Activated CD8-positive, alpha-beta memory T cell treated with anti-CD3 and anti-CD28 coated beads for 36 hours (primary cell): ENCODE data around the gene IL17REL. TPM values are rescaled to one million over a fixed set of nuclear protein-coding genes. Genes with fewer than 3 reads are reported as not detected.

Source experiments
- CTCF ChIA-PET: fragments of 350-600 bp; sonication (Branson Sonifier 250); formaldehyde crosslinking; loops from one replicate; lab custom pipeline; 2021; ENCODE audit warnings: antibody characterized with exemption; lab: Charles Lee
- POLR2A ChIA-PET: fragments of 350-600 bp; sonication (Branson Sonifier 250); formaldehyde crosslinking; loops from one replicate; lab custom pipeline; 2021; ENCODE audit warnings: antibody characterized with exemption; lab: Charles Lee
- total RNA-seq, 2 experiments: library from RNA; stranded (reverse); gene quantifications; one replicate each; pipeline ENCODE4 v1.2.3, GENCODE V29; 2021

The IL17REL gene
- total RNA-seq, 2 experiments from 2014 or later = 0.13 TPM; not detected in 1

- ChIA-PET CTCF (no interaction called here), POLR2A (no interaction called here)
These were observed 34.8 kb upstream of the IL17REL start for GRCh38 chr22:50047346-50047745.

DNA sequence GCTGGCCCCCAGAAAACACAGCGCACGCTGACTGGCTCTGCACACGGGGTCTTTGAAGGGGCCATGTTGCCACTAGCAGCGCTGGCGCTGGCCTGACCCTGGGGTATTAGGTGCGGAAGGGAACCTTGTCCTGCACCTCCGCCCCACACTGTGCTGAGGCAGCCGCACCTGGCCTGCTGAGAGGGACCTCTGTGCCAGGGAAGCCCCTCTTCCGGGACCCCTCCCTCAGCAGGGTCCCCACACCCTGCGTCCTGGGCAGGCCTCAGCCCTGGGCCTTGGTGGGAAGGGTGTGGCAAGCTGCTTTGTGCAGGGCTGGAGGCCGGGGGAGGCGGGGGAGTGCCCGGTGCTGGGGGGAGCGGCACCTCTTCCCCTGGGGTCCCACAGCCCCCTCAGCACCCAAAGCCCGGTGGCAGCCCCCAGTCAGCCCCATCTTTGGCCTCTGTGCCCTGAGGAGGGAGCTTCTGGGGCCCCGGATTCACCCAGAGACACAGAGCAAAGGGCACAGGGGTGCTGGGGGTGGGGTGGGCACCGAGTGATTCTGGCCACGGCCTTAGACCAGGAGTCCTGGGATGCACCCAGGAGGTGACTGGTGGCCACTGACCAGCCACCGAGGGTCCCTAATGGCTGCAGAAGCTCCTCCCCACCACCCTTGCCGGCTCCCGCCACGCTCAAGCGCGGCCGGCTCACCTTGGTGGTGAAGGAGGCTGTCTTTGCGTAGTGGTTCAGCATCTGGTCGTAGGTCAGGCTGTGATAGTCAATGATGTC lies 34.1 kb upstream of the IL17REL start:
- CTCF ChIA-PET = interaction anchor here (0.6 kb wide), 1 partner anchor 60 kb away, joined by 3 read pairs; no protein-coding TSS in a partner anchor

GRCh38 chr22:50046019-50046415 lies 33.5 kb upstream of the IL17REL start:
- POLR2A ChIA-PET = no interaction called here
- CTCF ChIA-PET = interaction anchor here (0.6 to 1.4 kb wide), 2 partner anchors 16 to 61 kb away, joined by 3 to 4 read pairs; no protein-coding TSS in a partner anchor

More for the DNA sequence above, 34.1 kb upstream of the IL17REL start:
- POLR2A ChIA-PET = no interaction called here

DNA sequence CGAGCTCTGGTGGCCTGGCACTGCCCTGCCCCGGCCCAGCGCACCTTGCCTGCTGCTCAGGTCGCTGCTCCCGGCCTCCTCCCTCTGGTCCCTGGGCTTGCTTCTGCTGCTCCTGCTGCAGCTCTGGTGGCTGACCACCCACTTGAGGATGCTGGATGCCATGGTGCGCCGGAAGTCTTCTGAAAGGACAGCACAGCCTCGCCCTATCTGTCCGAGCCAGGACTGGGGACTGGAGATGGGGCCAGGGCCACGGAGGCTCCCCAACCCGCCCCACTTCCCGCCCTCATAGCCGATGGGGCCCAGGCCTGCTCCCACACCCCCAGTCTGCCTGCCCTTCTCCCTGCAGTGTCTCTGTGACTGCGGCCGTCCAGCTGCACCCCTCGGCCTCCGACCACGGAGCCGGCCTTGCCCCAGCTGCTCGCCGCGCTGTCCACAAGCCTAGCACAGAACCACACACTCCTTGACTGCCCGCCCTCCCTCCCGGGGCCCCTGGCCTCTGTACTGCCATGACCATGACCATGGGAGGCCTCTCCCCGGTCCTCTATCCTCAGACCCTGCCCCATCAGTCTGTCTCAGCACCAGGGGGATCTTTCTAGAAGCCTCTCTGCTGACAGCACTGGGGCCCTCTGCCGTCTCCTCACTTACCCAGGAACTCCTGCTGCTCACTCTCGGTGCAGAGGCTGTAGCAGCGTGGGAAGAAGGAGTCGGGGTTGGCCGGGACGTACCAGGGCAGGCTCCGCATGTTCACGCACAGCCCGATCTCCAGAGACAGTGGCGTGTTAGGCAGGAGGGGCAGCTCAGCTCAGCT lies 32.9 kb upstream of the IL17REL start:
- ChIA-PET CTCF (interaction anchor here (0.6 to 1.4 kb wide), 2 partner anchors 15 to 61 kb away, joined by 3 to 4 read pairs; no protein-coding TSS in a partner anchor), POLR2A (no interaction called here)

GRCh38 chr22:50044485-50045118 lies 32.0 kb upstream of the IL17REL start:
- POLR2A ChIA-PET = no interaction called here
- CTCF ChIA-PET = interaction anchor here (1.4 kb wide), 1 partner anchor 14 kb away, joined by 4 read pairs; no protein-coding TSS in a partner anchor

DNA sequence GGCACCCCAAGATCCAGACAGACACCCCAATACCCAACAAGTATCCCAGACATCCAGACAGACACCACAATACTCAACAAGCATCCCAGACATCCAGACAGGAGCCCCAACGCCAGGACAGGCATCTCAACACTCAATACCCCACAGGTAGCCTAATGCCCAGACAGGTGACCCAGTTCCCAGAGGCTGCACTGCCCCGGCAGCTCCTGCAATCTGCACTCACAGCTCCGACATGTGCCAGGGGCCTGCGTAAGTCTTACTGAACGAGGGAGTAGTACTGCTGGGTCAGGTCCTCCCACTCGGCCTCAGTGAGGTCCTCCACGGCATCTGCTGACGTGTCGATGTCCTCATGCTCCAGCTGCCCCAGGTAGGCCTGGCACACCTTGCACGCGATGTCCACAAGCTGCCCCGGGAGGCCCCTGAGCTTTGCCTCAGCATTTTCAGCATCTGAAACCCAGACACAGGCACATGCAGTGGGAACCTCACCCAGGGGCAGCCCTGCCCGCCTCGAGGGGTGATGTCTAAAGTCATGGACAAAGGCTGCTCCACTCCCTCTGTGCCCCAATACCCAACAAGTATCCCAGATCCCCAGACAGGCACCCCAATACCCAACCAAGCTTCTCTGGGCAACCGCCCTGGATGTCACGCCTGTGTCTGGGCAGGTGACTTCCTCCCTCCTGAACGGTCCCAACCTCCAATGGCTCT lies 28.9 kb upstream of the IL17REL start:
- ChIA-PET CTCF (no interaction called here), POLR2A (no interaction called here)

DNA sequence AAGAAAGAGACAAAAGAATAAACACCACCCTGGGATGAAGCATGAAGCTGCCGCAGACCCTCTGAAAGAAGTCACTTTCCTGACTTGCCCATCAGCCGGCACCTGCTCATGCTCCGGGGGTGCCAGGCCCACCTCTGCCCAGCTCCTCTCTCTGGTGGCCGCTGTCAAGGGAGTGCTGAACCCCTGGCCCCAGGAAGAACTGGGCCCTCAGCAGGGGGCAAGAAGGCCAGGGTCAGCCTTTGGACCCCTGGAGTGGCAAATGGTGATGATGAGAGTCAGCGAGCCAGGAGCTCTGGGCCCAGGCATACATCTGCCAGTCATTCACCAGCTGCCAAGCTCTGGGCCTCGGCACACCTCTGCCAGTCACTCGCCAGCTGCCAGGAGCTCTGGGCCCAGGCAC lies 28.2 kb upstream of the IL17REL start:
- ChIA-PET POLR2A (no interaction called here), CTCF (no interaction called here)

- POLR2A ChIA-PET = no interaction called here
These were observed 27.3 kb upstream of the IL17REL start for GRCh38 chr22:50039669-50040443.

GRCh38 chr22:50035976-50036724 lies 23.6 kb upstream of the IL17REL start:
- POLR2A ChIA-PET = no interaction called here
- CTCF ChIA-PET = interaction anchor here (1.5 kb wide), 1 partner anchor 43 kb away, joined by 8 read pairs; no protein-coding TSS in a partner anchor

More at GRCh38 chr22:50039669-50040443, 27.3 kb upstream of the IL17REL start:
- CTCF ChIA-PET = no interaction called here

GRCh38 chr22:50035131-50035881 lies 22.7 kb upstream of the IL17REL start:
- CTCF ChIA-PET = interaction anchor here (0.6 to 1.5 kb wide), 3 partner anchors 42 to 381 kb away, joined by 3 to 8 read pairs (median 8); no protein-coding TSS in a partner anchor

GRCh38 chr22:50034126-50035081 lies 21.8 kb upstream of the IL17REL start:
- POLR2A ChIA-PET = no interaction called here

More at GRCh38 chr22:50035131-50035881, 22.7 kb upstream of the IL17REL start:
- POLR2A ChIA-PET = no interaction called here

DNA sequence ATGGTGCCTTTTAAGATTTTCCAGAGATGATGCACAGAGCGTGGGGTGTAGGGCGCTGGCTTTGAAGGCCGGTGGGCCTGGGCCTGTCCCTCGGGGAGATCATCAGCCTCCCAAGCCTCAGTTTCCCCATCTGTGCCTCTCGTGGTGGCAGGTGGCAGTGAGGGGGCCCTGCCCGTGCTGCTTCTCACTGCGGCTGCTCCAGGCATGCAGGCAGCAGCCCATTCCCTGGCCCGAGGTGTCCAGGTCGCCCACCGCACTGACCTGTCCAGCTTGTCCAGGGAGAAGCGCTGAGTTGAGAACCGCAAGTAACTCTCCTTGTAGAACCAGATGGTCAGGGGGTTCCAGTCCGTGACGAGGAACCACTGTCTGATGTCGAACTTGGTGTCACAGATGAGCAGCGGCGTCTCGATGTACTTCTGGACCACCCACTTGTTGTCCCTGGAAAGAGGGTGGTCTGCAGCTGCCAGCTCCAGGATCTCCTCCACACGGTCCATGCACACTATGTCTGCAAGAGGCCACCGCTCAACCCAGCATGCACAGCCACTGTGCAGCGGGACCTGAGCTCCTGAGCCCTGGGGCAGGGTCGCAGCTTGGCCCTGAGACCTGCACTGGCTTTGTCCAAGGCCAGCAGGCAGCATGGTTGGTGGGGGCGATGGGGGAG lies 20.5 kb upstream of the IL17REL start:
- ChIA-PET POLR2A (no interaction called here), CTCF (interaction anchor here (3.9 kb wide), 1 partner anchor 102 kb away, joined by 33 read pairs; no protein-coding TSS in a partner anchor)

More at GRCh38 chr22:50034126-50035081, 21.8 kb upstream of the IL17REL start:
- CTCF ChIA-PET = interaction anchor here (0.6 to 1.5 kb wide), 3 partner anchors 41 to 380 kb away, joined by 3 to 8 read pairs (median 8); no protein-coding TSS in a partner anchor

- POLR2A ChIA-PET = no interaction called here
These were observed 19.7 kb upstream of the IL17REL start for GRCh38 chr22:50032109-50032871.

More at GRCh38 chr22:50032109-50032871, 19.7 kb upstream of the IL17REL start:
- CTCF ChIA-PET = interaction anchor here (1.3 to 3.9 kb wide), 4 partner anchors 14 to 105 kb away, joined by 4 to 42 read pairs (median 28); no protein-coding TSS in a partner anchor
